ENCODE measurements around the gene SLC35A3.
"Not testable (repeated sequence)": the region's sequence is repeated elsewhere in the genome, so short reads cannot be mapped to it uniquely, and the experiment has no call there.

SLC35A3 gene

GRCh38 chr1:100034470-100034869 is 64.7 kb downstream of the SLC35A3 start:
- DNase-seq (ENCODE audit: low read depth in 2 of 2, low spot score in 1 of 2), result no peak

GRCh38 chr1:100035214-100035613 is 65.4 kb downstream of the SLC35A3 start:
- DNase-seq (ENCODE audit: low read depth in 2 of 2, low spot score in 1 of 2), result no peak

- no peak for DNase-seq (ENCODE audit: low read depth in 2 of 2, low spot score in 1 of 2)
Measured at GRCh38 chr1:100036718-100037655, 67.2 kb downstream of the SLC35A3 start.

- DNase-seq (ENCODE audit: low read depth in 2 of 2, low spot score in 1 of 2), result no peak
Measured at GRCh38 chr1:100037656-100037926, 67.8 kb downstream of the SLC35A3 start.

- peak; percentile 79 to 85 for DNase-seq (ENCODE audit: low read depth in 2 of 2, low spot score in 1 of 2)
Measured at GRCh38 chr1:100037927-100038659, 68.3 kb downstream of the SLC35A3 start.

GRCh38 chr1:100038660-100039287 is 69.0 kb downstream of the SLC35A3 start:
- DNase-seq (ENCODE audit: low read depth in 2 of 2, low spot score in 1 of 2), result peak; percentile 45 to 57

- no peak for DNase-seq (ENCODE audit: low read depth in 2 of 2, low spot score in 1 of 2)
Measured at GRCh38 chr1:100039591-100039990, 69.8 kb downstream of the SLC35A3 start.

GRCh38 chr1:100045206-100045605 is 75.4 kb downstream of the SLC35A3 start:
- DNase-seq (ENCODE audit: low read depth in 2 of 2, low spot score in 1 of 2), result no peak

GRCh38 chr1:100047235-100047708 is 77.5 kb downstream of the SLC35A3 start:
- not testable (repeated sequence) for DNase-seq (ENCODE audit: low read depth in 2 of 2, low spot score in 1 of 2)

GRCh38 chr1:100050139-100050538 is 80.3 kb downstream of the SLC35A3 start:
- no peak for DNase-seq (ENCODE audit: low read depth in 2 of 2, low spot score in 1 of 2)

- DNase-seq (ENCODE audit: low read depth in 2 of 2, low spot score in 1 of 2), result no peak
Measured at GRCh38 chr1:100051401-100051800, 81.6 kb downstream of the SLC35A3 start.

GRCh38 chr1:100051893-100052292 is 82.1 kb downstream of the SLC35A3 start:
- no peak for DNase-seq (ENCODE audit: low read depth in 2 of 2, low spot score in 1 of 2)

GRCh38 chr1:100053119-100053518 is 83.3 kb downstream of the SLC35A3 start:
- DNase-seq (ENCODE audit: low read depth in 2 of 2, low spot score in 1 of 2), result no peak

GRCh38 chr1:100053727-100054126 is 83.9 kb downstream of the SLC35A3 start:
- DNase-seq (ENCODE audit: low read depth in 2 of 2, low spot score in 1 of 2), result no peak

GRCh38 chr1:100061681-100062080 is 91.9 kb downstream of the SLC35A3 start:
- DNase-seq (ENCODE audit: low read depth in 2 of 2, low spot score in 1 of 2), result no peak

- DNase-seq (ENCODE audit: low read depth in 2 of 2, low spot score in 1 of 2), result no peak
Measured at GRCh38 chr1:100065183-100065968, 95.6 kb downstream of the SLC35A3 start.

- DNase-seq (ENCODE audit: low read depth in 2 of 2, low spot score in 1 of 2), result no peak
Measured at GRCh38 chr1:100065969-100066227, 96.1 kb downstream of the SLC35A3 start.

- no peak for DNase-seq (ENCODE audit: low read depth in 2 of 2, low spot score in 1 of 2)
Measured at GRCh38 chr1:100070201-100070939, 100.6 kb downstream of the SLC35A3 start.

- DNase-seq (ENCODE audit: low read depth in 2 of 2, low spot score in 1 of 2), result no peak
Measured at GRCh38 chr1:100073531-100073930, 103.7 kb downstream of the SLC35A3 start.

- no peak for DNase-seq (ENCODE audit: low read depth in 2 of 2, low spot score in 1 of 2)
Measured at GRCh38 chr1:100074604-100075395, 105.0 kb downstream of the SLC35A3 start.

All from stimulated activated CD8-positive, alpha-beta memory T cell treated with anti-CD3 and anti-CD28 coated beads, Interleukin-4, amount 100 ng/mL, for 4 hours (primary cell).